Endometrial microvascular endothelial cells (primary cell): ENCODE measurements around the gene THSD4. TPM values are rescaled to one million over a fixed set of nuclear protein-coding genes. Genes with fewer than 3 reads are reported as not detected.

Experiments
- in situ Hi-C: cut with HindIII; loops from 2 replicates; pipeline ENCODE4 v1.10.0; 2017; ENCODE audit warnings: low sequenced_read_pairs, low pct_unique_long_range_greater_than_20kb; ENCODE audit errors: inconsistent ontology term
- total RNA-seq: library from RNA; depleted of rRNA; stranded (reverse); fragments of >200 nt; gene quantifications from one replicate; pipeline ENCODE4 v1.2.3, GENCODE V29; 2015; ENCODE audit errors: inconsistent ontology term

THSD4 gene
- total RNA-seq, 1 donor from 2014 or later, result 45.7 TPM

DNA sequence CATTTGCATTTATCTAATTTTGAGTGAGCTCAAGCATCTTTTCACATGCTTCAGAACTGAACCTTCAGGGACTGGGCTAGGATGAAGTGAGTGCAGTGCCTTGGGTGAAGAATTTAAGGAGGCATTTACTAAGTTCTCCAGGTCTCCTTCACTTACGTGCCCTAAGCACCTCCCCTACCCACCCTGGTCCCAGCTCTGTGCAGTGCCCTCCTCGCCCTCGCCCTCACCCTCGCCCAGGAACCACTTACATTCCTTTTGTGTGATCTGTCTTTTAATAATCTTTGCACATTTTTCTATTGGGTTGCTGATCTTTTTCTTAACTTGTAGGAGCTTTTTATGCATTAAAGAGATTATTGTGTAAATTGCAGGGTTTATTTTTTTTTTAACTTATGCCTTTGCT is 322.6 kb downstream of the THSD4 start:
- in situ Hi-C loops, result loop anchor here (25.0 kb wide), 1 partner anchor 326 kb away; the partner anchor contains the start of gene THSD4

DNA sequence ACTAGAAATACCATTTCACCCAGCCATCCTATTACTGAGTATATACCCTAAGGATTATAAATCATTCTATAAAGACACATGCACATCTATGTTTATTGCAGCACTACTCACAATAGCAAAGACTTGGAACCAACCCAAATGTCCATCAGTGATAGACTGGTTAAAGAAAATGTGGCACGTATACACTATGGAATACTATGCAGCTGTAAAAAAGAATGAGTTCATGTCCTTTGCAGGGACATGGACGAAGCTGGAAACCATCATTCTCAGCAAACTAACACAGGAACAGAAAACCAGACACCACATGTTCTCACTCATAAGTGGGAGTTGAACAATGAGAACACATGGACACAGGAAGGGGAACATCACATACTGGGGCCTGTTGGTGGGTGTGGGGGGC is 324.2 kb downstream of the THSD4 start:
- in situ Hi-C loops, result loop anchor here (25.0 kb wide), 1 partner anchor 327 kb away; the partner anchor contains the start of gene THSD4

DNA sequence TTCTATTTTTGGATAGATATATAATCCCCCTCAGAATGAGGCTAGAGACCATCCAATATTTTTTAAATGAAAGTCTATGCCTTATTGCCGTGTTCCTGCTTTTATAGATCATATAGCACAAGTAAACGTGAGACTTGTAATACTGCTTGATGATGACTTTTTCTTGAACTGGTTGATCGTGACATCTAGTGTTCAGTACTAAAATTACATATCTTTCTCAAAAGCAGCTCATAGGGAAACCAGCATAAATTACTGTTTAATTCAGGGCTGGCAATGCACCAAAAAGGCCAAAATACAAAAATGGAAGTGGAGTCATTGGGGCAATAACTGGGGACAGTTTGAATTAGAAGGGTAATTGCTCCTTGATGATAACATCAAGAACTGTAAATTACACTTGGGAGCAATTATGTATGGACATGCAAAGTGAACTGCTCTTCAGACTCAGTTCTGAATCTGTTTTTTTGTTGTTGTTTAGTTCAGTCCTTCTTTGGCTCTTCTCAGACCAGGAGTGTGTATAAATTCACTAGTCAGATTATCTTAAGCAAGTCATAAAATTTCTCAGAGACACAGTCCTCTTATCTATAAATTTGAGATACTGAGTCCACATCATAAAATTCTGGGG is 325.3 kb downstream of the THSD4 start:
- in situ Hi-C loops, result loop anchor here (25.0 kb wide), 1 partner anchor 328 kb away; the partner anchor contains the start of gene THSD4

DNA sequence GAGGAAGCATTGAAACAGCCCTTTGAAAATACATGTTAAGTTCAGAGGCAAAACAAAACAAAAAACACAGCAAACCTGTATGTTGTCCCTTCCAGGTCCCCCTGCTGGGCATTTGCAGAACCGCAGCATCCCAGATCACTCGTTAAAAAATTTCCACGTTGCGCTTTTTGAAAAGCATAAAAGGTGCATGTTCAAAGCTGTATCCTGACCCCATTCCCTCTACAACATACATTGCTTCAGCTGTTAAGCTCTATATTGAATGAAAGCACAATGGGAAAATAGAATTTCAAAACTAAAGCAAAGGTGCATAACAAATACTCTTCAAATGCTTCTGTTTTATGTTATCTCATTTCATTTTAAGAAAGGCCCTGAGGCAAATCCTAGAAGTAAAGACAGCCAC is 328.3 kb downstream of the THSD4 start:
- in situ Hi-C loops, result loop anchor here (25.0 kb wide), 1 partner anchor 331 kb away; the partner anchor contains the start of gene THSD4

DNA sequence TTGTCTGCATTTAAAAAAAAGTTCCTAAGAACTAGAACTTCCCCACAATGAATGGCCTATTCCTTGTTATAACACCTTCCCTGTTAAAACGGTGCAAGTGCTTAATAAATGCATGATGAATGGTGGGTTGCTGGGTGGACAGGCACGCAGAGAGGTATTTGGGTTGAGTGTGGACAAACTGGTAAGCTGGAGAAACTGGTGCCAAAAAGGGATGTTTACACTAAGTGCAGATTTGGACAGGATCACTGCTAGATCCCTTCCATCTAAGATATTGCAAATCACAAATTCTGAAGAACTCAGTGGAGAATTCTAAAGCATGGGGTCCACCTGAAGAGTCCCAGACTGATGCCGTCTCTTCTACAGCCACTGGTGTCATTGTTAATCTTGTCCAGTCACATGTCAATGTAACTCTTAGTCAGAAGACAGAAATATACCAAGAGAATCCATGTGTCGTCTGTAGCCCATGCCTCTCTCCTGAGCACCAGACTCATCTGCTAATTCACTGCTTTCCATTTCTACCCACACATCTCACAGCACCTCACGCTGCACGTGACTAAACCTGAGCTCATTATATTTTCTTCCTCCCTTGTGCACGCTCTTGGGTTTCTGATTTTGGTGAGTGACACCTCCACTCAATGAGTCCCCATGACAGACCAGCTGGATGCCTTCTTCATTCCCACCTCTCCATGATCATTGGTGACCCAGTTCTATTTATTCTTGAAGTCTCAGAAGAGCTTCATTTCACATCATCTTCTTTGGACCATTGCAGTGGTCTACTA is 328.9 kb downstream of the THSD4 start:
- in situ Hi-C loops, result loop anchor here (25.0 kb wide), 1 partner anchor 332 kb away; the partner anchor contains the start of gene THSD4

DNA sequence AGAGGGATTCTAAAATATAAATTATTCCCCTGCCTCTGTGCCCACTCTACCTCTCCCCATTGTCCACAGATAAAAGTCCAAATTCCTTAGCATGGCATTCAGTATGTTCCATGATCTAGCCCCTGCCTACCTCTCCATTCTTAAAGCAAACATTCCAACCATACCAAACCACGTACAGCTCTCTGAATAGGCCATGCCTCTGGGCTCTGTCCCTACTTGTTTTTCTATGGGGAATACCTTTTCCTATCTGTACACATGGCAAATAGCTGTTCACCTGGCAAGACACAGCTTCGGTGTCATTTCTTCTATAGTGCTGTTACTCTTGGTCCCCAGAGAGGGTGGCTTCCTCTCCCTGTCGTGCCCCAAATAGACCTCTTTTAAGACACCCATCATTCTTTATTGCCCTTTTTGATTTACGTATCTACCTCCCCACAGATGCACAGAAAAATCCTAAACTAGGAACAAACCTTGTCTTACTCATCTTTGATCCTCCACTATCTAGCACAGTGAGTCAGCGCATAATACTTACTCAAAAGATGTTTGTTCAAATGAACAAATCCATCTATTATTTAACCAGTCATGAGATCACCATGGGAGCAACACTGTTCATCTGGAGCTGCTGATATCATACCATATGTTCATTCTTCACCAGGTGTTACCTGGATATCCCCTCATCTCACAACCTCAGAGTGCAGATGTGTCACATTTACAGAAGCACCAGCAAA is 329.8 kb downstream of the THSD4 start:
- in situ Hi-C loops, result loop anchor here (25.0 kb wide), 1 partner anchor 333 kb away; the partner anchor contains the start of gene THSD4

DNA sequence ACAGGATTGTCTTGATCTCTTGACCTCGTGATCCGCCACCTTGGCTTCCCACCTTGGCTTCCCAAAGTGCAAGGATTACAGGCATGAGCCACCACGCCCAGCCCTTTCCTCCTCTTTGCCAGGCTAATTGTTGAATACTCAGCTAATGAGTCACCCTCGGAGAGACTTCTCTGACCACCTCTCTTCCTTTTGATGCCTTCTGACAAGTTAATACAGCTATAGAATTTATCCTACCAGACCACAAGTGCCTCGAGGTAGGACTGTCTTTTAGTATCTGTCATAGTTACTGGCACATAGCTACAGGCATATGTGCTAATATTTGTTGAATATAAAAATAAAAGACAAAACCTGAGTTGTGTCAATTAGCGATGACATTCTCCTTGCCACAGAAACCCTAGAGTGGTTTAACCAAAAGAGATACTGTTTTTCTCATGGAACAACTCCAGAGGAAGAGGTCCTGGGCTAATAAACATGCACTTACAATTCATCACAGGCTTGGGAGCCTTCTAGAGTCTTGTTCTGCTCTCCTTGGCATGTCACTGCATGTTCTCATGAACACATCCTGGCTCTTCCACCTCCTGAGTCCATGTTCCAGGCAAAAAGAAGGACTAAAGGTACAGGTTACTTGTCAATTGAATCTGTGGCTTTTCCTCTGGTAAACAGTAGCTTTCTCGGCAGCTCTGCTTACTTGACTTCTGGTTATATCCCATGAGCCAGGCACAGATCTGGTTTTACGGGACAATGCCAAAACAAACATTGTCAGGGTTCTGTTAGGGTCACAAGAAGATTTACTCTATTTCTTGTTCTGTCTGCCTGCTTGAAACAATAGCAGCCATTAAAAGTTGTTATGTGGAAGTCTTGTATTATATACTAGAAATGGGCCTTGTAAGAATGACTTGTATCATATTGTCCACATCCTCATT is 332.3 kb downstream of the THSD4 start:
- in situ Hi-C loops, result loop anchor here (25.0 kb wide), 1 partner anchor 335 kb away; the partner anchor contains the start of gene THSD4

DNA sequence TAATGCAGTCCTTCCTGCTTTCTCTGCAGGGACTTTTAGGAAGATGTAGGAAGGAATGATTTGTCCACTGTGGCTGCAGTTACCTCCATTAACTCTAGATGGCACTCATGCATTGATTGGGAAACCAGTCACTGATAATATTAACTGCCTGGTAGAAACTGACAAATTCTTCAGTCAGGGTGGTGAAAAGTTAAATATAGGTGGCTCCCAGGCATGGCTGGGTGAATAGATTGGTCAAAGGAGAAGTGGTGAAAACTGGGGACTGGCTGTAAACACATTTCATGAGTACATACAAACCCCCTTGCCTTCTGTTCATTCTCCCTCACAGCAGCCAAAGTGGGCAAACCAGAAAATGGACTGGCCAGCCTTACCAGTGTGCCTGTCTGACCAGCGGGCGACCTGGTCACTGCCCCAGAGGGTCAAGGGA is 333.4 kb downstream of the THSD4 start:
- in situ Hi-C loops, result loop anchor here (25.0 kb wide), 1 partner anchor 336 kb away; the partner anchor contains the start of gene THSD4

DNA sequence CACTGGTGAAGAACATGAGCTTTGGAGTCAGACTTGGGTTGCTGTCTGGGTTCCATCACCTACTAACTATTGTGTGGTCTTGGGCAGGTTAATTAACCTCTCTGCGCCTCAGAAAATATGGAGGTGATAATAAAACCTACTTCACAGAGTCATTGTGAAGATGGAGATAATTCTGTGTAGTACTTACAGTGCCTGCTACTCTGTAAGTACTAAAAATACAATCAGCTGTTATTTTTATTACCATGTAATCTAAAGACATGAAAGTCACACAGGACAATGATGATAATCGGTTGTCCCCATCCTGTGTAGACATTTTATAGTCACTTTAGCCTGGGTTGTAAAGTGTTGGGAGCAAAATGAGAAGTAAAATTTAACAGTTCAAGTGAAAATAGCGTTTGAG is 334.1 kb downstream of the THSD4 start:
- in situ Hi-C loops, result loop anchor here (25.0 kb wide), 1 partner anchor 337 kb away; the partner anchor contains the start of gene THSD4

DNA sequence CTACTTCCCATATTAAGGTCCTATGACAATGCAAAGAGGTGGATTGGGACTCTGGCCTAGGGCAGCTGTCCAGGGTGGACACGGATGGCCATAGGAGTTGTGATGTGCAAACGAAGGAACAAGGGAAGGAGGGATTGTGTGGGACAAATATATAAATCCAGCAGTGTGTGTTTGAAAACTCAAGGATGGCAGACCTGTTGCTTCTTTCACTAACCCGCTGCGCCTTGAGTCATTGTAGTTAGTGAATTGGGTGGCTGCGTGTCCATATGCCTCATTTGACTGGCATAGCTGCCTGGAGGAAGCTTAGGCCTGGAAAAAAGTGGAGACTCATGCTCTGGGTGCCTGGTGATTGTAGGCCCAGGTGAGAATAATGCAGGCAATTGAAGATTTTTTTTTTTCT is 334.7 kb downstream of the THSD4 start:
- in situ Hi-C loops, result loop anchor here (25.0 kb wide), 1 partner anchor 338 kb away; the partner anchor contains the start of gene THSD4

DNA sequence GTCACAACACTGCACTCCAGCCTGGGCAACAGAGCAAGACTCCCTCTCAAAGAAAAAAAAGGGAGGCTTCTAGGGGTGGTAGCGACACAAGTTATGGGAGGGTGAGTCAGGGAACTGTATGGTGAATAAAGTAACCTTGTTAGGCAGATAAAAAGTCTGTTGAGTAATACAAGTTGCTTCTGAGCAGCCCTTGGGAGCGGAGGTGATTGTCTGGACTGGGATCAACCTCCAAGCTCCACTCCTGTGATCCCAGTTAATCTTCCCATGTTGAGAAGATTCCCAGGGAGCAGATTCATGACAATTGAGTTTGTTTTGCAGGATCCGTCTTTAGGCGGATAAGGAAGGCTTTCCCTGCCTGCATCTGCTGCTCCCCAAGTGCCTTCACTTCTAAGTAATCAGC is 335.9 kb downstream of the THSD4 start:
- in situ Hi-C loops, result no loop called here

DNA sequence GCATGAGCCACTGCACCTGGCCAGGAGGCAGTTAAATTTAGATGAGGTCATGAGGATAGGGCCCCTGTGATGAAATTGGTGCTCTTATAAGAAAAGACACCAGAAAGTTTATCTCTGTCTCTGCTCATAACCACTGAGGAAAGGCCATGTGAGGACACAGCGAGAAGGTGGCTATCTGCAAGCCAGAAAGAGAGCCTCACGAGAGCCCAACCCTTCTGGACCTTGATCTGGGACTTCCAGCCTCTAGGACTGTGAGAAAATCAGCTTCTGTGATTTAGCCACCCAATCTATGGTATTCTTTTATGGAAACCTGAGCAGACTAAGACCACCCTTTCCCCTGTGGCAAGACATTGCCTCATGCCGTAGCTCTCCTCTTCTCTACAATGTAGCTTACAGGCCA is 337.6 kb downstream of the THSD4 start:
- in situ Hi-C loops, result no loop called here

DNA sequence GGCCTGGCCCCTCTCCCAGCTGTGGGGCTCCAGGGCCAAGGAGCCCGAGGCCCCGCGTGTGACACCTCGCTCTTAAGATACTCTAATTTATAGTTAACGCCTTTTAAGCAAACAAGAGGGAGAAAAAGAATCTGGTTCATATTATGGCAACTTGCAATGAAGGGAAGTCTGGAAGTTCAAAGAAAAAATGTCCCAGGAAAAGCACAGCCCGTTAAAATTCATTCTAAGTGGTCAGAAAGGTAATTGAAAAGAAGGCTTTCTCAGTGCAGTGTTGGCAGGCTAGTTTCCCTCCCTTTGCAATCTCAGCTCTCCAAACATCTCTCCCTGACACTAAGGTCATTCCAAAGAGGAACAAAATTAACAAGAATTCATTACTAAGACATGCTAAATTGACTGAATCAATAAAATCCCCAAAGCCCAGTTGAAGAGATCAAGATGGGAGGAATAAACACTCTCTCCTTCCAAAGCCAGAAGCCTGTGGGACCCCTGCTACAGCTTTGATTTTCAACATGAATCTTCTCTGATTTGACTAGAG is 339.3 kb downstream of the THSD4 start:
- in situ Hi-C loops, result no loop called here

DNA sequence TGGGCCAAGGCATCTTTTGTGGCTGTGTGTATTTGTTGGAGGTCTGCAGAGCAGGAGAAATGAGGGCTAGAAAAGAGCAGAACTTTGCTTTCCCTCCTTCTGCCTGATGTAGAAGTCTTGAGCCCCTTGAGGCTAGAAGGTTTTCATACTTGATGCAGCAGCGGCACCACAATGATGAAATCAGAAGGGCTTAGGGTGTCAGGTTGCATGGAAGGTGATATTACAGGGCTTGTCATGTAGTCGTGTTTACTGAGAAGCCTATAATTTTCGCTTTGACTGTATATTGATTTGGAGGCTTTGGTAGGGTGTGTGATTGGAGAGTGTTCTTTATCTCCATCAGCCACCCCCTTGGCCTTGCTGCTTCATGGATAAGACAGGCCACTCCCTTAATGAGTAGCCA is 339.8 kb downstream of the THSD4 start:
- in situ Hi-C loops, result no loop called here

DNA sequence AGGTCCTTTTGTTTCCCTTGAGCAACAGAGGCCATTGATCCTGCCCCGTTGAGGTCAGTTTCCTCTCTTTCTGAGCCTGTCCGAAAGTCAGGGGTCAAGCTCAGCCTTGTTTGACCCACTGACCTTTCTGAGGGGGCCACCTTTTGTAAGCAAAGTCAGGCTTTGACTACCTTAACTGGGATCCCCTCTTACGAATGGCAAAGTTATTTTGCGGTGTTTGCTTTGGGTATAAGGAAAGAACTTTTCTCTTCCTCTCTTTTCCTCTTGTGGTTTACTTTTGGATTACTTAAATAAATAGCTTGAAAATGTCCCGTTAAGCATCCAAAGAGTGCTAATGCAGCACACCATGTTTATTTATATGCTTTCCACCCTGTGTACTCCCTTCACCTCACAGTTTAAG is 340.6 kb downstream of the THSD4 start:
- in situ Hi-C loops, result no loop called here

DNA sequence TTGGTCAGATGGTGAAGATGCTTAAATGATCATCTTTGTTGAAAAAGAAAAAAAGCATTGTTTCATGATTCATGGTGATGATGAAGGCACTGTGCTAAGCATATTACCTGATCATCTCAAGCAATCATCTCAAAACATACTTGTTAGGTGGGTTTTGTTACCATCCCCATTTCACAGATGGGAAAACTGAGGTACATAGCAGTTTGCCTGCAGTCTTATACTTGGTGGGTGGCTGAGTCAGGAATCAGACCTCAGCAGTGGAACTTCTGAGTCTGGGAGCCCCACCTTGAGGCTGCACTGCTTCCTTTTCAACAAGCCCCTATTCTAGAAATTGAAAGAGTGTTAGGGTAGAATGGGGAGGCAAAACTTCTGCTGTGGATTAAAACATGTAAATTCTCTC is 341.1 kb downstream of the THSD4 start:
- in situ Hi-C loops, result no loop called here

DNA sequence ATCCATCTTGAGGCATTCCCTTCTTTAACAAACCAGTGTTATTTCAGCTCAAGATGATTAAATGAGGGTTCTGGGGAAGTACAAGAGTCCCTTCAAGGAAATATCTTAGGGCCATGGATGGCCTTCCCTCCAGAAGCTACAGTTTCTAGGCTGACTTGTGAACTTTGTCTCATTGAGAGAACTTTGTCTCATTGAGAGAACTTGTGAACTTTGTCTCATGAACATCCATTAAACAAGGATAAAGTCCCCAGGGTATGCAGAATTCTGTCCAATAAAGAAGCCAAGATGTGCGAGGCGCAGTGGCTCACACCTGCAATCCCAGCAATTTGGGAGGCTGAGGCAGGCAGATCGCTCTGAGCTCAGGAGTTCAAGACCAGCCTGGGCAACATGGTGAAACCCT is 341.5 kb downstream of the THSD4 start:
- in situ Hi-C loops, result no loop called here

DNA sequence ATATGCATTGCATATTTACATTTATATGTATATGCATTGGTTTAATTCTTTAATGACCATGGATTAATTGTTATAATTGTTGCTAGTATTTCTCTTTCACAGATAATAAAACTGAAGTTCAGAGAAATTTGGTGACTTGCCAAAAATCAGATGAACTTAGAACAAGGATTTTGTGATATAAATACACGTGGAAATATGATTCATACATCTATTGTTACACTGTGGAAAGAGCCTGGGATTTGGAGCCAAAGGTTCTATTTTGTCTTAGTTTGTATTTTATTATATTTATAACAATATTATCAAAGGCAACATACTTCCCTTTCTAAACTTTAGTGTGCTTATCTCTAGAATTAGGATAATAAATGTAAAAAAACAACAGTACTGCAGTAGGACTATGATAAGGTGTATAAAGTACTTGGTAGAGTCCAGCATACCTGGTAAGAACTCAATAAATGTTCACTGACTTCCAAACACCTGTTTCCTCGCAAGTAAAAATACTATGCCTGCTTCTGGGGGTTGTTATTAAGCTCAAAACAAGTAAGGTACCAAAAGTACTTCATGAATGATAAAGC is 342.9 kb downstream of the THSD4 start:
- in situ Hi-C loops, result no loop called here
